ENCODE measurements around the gene ENPEP.
"Not testable (repeated sequence)": the region's sequence is repeated elsewhere in the genome, so short reads cannot be mapped to it uniquely, and the experiment has no call there.

GRCh38 chr4:110475080-110475479 is 875 bp upstream of the ENPEP start:
- TF ChIP-seq CTCF (conservative IDR thresholded peaks at IDR 0.05); ZFX (IDR thresholded peaks at IDR 0.05): not testable (repeated sequence)

Data from C4-2B (cell line).